BE2C (cell line): ENCODE measurements around the gene SRSF6.

Source experiments
- DNase-seq: peaks from one replicate; pipeline ENCODE4 v3.0.0-alpha.2; 2020
- H3K27me3 ChIP-seq: fragments of 250-450 bp; sonication (Bioruptor Pico); 2 replicates; pipeline ENCODE4 v1.5.1; 2020; ENCODE audit warnings: mild to moderate bottlenecking
- H3K36me3 ChIP-seq: fragments of 250-450 bp; sonication (Bioruptor Pico); 2 replicates; pipeline ENCODE4 v1.5.1; 2020; ENCODE audit warnings: mild to moderate bottlenecking
- H3K4me1 ChIP-seq: fragments of 250-450 bp; sonication (Bioruptor Pico); 2 replicates; pipeline ENCODE4 v1.5.1; 2020
- H3K4me3 ChIP-seq: 2 replicates; pipeline ENCODE4 v1.5.1; 2011; ENCODE audit warnings: low read depth, low read length
- H3K9me3 ChIP-seq: fragments of 250-450 bp; sonication (Bioruptor Pico); 2 replicates; pipeline ENCODE4 v1.5.1; 2020
- TF ChIP-seq, protein P1 (sequence below): IDR thresholded peaks from 2 replicates; pipeline ENCODE4 v1.5.1; 2012; ENCODE audit warnings: mild to moderate bottlenecking, low read depth, low read length

Gene SRSF6

DNA sequence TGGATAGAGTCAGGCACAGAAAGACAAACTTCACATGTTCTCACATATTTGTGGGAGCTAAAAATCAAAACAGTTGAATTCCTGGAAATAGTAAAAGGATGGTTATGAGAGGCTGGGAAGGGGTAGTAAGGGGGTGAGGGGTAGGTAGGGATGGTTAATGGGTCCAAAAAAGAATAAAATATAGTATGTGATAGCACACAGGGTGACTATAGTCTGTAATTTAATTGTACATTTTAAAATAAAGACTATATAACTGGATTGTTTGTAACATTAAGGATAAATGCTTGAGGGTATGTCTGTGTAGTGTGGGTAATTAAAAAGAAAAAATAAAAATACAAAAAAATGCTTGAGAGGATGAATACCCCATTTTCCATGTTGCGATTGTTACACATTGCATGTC lies 9.9 kb downstream of the SRSF6 start:
- H3K4me1 ChIP-seq, result peaks cover 3% of the 10 kb centered on the region; the same call in 1 of the 2 replicates
- no peak for DNase-seq
- TF ChIP-seq, protein P1, sequence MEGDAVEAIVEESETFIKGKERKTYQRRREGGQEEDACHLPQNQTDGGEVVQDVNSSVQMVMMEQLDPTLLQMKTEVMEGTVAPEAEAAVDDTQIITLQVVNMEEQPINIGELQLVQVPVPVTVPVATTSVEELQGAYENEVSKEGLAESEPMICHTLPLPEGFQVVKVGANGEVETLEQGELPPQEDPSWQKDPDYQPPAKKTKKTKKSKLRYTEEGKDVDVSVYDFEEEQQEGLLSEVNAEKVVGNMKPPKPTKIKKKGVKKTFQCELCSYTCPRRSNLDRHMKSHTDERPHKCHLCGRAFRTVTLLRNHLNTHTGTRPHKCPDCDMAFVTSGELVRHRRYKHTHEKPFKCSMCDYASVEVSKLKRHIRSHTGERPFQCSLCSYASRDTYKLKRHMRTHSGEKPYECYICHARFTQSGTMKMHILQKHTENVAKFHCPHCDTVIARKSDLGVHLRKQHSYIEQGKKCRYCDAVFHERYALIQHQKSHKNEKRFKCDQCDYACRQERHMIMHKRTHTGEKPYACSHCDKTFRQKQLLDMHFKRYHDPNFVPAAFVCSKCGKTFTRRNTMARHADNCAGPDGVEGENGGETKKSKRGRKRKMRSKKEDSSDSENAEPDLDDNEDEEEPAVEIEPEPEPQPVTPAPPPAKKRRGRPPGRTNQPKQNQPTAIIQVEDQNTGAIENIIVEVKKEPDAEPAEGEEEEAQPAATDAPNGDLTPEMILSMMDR, result no peak
- H3K27me3 ChIP-seq, result no peaks in the 10 kb centered on the region
- no peaks in the 10 kb centered on the region for H3K9me3 ChIP-seq
- no peak overlapping the region for H3K4me3 ChIP-seq
- peaks cover 43% of the 10 kb centered on the region for H3K36me3 ChIP-seq

DNA sequence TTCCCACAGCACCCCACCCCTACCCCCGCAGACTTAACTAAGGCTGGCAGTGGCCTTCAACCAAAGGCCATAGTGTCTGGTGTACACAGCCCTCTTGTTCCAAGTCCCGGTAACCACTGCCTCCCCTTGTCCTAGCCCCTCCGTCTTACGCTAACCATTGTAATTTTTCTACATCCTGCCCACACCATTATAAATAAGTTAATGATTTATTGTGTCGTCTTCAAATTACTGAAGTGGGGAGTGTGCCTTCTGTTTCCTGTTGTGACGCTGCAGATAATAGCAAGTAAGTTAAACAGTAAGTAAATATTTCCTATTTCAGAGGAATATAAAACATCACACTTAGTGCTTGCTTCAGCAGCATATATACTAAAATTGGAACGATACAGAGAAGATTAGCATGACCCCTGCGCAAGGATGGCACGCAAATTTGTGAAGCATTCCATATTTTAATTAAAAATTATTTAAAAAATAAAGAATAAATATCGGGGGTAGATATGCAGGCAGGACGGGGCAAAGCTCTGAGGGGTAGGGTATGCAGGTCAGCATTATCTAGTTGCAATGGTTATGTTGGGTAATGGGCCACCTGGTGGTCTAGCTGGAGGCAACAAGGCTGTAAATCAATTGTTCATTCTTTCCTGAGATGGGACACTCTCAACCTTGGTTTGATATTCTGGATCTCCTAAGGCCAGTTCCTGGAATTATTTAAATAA lies 15.1 kb downstream of the SRSF6 start:
- Histone ChIP-seq H3K27me3 (peaks cover 8% of the 10 kb centered on the region; the same call in 1 of the 2 replicates), H3K36me3 (no peaks in the 10 kb centered on the region; the same call in 1 of the 2 replicates), H3K4me3 (no peak overlapping the region), H3K4me1 (peaks cover 3% of the 10 kb centered on the region; the same call in 1 of the 2 replicates), H3K9me3 (no peaks in the 10 kb centered on the region)
- TF ChIP-seq, protein P1, result peak; percentile 38
- no peak for DNase-seq

DNA sequence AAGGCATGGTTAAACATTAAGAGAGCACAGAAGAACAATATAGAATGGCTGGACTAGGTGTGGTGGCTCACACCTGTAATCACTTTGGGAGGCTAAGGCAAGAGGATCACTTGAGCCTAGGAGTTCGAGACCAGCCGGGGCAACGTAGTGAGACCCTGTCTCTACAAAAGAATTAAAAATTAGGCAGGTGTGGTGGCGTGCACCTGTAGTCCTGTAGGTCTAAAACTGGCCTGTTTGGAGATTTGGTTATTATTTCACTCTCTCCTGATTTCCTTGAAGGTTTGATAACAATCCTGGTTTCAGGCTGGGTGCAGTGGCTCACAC lies 15.6 kb downstream of the SRSF6 start:
- H3K27me3 ChIP-seq, result peaks cover 8% of the 10 kb centered on the region; the same call in 1 of the 2 replicates
- no peaks in the 10 kb centered on the region for H3K9me3 ChIP-seq
- peaks cover 3% of the 10 kb centered on the region; the same call in 1 of the 2 replicates for H3K4me1 ChIP-seq
- no peak for DNase-seq
- no peak overlapping the region for H3K4me3 ChIP-seq
- no peaks in the 10 kb centered on the region; the same call in 1 of the 2 replicates for H3K36me3 ChIP-seq
- TF ChIP-seq, protein P1, result no peak

DNA sequence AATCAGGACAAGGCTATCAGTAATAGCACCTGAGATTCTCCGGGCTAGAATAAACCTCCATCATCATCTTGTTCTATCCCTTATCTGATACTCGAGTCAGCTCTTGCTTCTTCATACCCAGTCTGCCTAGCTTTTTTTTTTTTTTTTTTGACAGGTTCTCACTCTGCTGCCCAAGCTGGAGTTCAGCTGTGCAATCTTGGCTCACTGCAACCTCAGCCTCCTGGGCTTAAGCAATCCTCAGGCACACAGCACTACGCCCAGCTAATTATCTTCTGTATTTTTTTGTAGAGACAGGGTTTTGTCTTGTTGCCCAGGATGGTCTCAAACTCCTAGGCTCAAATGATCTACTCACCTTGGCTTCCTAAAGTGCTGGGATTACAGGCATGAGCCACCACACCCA lies 19.5 kb downstream of the SRSF6 start:
- H3K9me3 ChIP-seq, result no peaks in the 10 kb centered on the region
- no peak for DNase-seq
- H3K27me3 ChIP-seq, result peaks cover 8% of the 10 kb centered on the region; the same call in 1 of the 2 replicates
- H3K36me3 ChIP-seq, result no peaks in the 10 kb centered on the region
- no peaks in the 10 kb centered on the region for H3K4me1 ChIP-seq
- no peak overlapping the region for H3K4me3 ChIP-seq
- TF ChIP-seq, protein P1, result no peak

DNA sequence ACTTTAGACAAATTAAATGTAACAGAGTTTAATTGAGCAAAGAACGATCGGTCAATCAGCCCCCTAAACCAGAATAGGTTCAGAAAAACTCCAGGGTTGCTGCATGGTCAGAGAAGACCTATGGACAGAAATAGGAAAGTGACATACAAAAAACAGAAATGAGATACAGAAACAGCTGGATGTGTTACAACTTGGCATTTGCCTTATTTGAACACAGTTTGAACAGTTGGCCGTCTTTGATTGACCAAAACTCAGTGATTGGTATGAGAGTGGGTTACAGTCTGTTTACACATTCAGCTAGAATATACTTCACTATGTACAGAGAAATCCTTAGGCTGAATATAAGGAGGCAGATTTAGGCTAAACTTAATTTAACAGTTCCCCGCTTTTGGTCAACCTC lies 19.9 kb downstream of the SRSF6 start:
- Histone ChIP-seq H3K4me3 (no peak overlapping the region), H3K36me3 (no peaks in the 10 kb centered on the region), H3K9me3 (no peaks in the 10 kb centered on the region), H3K4me1 (no peaks in the 10 kb centered on the region), H3K27me3 (peaks cover 8% of the 10 kb centered on the region; the same call in 1 of the 2 replicates)
- TF ChIP-seq, protein P1, result no peak
- DNase-seq, result no peak

DNA sequence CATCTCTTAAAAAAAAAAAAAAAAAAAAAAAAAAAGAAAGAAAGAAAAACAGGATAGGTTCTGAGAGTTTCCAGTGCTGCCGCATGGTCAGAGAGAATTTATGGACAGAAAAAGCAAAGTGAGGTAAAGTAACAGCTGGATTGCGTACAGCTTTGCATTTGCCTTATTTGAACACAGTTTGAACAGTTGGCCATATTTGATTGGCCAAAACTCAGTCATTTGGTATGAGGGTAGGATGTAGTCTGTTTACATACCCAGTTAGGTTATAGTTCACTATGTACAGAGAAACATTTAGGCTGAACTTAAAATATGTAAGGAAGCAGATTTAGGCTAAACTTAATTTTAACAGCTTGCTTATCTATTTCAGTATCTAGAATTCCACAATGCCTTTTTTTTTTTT lies 32.3 kb downstream of the SRSF6 start:
- no peaks in the 10 kb centered on the region for H3K27me3 ChIP-seq
- H3K9me3 ChIP-seq, result no peaks in the 10 kb centered on the region
- no peaks in the 10 kb centered on the region for H3K4me1 ChIP-seq
- DNase-seq, result no peak
- TF ChIP-seq, protein P1, result no peak
- H3K4me3 ChIP-seq, result no peak overlapping the region
- no peaks in the 10 kb centered on the region for H3K36me3 ChIP-seq
